NCI-H2171 treated with DMSO at 0.1 percent for 48 hours (cell line): ENCODE data around the gene RNASET2.

Experiments used
- DNase-seq: peaks from one replicate; lab custom pipeline; 2025; lab: John Stamatoyannopoulos, UW

The RNASET2 gene

GRCh38 chr6:166947251-166947650 is 9.1 kb downstream of the RNASET2 start:
- DNase-seq, result no peak

- no peak for DNase-seq
Observed at GRCh38 chr6:166946125-166946524, 10.2 kb downstream of the RNASET2 start.

- no peak for DNase-seq
Observed at GRCh38 chr6:166944666-166945256, 11.6 kb downstream of the RNASET2 start.

GRCh38 chr6:166942393-166943168 is 13.8 kb downstream of the RNASET2 start:
- DNase-seq, result no peak

GRCh38 chr6:166940643-166941068 is 15.7 kb downstream of the RNASET2 start:
- peak; percentile 3 for DNase-seq

- no peak for DNase-seq
Observed at GRCh38 chr6:166939894-166940293, 16.5 kb downstream of the RNASET2 start.

- DNase-seq, result peak; percentile 35
Observed at GRCh38 chr6:166939345-166939744, 17.0 kb downstream of the RNASET2 start.

- no peak for DNase-seq
Observed at GRCh38 chr6:166938704-166939103, 17.6 kb downstream of the RNASET2 start.

GRCh38 chr6:166938150-166938549 is 18.2 kb downstream of the RNASET2 start:
- no peak for DNase-seq

- DNase-seq, result no peak
Observed at GRCh38 chr6:166937746-166938145, 18.6 kb downstream of the RNASET2 start.

GRCh38 chr6:166936079-166936787 is 20.1 kb downstream of the RNASET2 start:
- DNase-seq, result peak; percentile 78

GRCh38 chr6:166935353-166935752 is 21.0 kb downstream of the RNASET2 start:
- DNase-seq, result peak; percentile 59

- no peak for DNase-seq
Observed at GRCh38 chr6:166934174-166934573, 22.2 kb downstream of the RNASET2 start.

GRCh38 chr6:166933396-166933795 is 23.0 kb downstream of the RNASET2 start:
- no peak for DNase-seq

GRCh38 chr6:166932616-166933015 is 23.7 kb downstream of the RNASET2 start:
- DNase-seq, result no peak

GRCh38 chr6:166932116-166932515 is 24.2 kb downstream of the RNASET2 start:
- DNase-seq, result no peak

- no peak for DNase-seq
Observed at GRCh38 chr6:166931426-166931970, 24.9 kb downstream of the RNASET2 start.

- DNase-seq, result no peak
Observed at GRCh38 chr6:166930354-166930891, 25.9 kb downstream of the RNASET2 start.

GRCh38 chr6:166929542-166930189 is 26.7 kb downstream of the RNASET2 start:
- no peak for DNase-seq

- peak; percentile 7 for DNase-seq
Observed at GRCh38 chr6:166928644-166929541, 27.5 kb downstream of the RNASET2 start.
